ENCODE data around the gene PRM3. TPM values are rescaled to one million over a fixed set of nuclear protein-coding genes. Genes with fewer than 3 reads are reported as not detected.

The PRM3 gene
- total RNA-seq, 4 donors from 2014 or later = not detected

DNA sequence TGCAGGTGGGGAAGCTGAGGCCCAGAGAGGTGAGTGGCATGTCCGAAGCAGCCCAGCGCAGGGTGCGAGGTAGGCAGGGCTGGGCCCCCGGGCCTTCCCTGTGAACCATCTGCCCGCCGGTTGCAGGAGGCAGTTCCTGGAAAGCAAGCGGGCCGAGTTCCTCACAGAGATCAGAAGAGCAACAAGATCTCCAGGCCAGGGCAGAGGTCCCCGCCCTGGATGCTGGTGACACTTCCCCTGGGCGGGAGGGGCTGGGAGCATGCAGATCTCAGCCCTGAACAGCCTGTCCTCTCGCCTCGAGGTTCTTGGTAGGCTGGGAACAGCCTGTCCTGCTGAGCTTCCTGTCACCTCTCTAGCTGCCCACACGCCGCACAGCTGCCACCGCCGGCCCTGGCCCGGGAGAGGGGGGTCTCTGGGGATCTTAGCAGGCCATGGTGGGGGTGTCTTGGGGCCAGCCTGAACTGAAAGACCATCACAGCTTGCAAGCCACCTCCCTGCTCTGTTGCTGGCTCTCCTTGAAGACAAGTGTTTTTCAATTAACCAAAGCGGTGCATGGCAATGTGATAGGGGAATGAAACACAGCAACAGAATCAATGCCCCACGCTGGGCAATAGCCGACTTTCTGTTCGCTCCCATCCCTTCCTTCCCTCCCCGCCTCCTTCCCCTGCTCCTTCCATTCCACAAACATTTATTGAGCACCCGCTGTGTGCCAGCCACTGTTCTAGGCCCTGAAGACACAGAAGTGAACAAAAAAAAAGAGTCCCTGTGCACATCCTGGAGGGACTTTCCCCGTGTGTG is 49.1 kb downstream of the PRM3 start:
- in situ Hi-C loops (cut with MboI; ENCODE audit: low pct_ligation_motif_present in 1 of 4, low pct_unique_long_range_greater_than_20kb in 1 of 4, low sequenced_read_pairs in 3 of 4) = no loop called here
- no peaks in the 10 kb centered on the region for H3K9me3 ChIP-seq
- TF ChIP-seq POLR2AphosphoS5 (IDR thresholded peaks at IDR 0.05) (peak in 2 of 3 donors; percentile 50 to 74), CTCF (IDR thresholded peaks at IDR 0.05) (no peak), EP300 (IDR thresholded peaks at IDR 0.05; ENCODE audit: low read depth) (peak; percentile 96), POLR2A (IDR thresholded peaks at IDR 0.05) (no peak)
- intact Hi-C loops (cut with DNase I; ENCODE audit: low total_unique reads) = no loop called here
- H3K27me3 ChIP-seq = no peaks in the 10 kb centered on the region
- H3K4me1 ChIP-seq = peaks cover 0 to 23% (median 4%) of the 10 kb centered on the region in 4 donors
- H3K27ac ChIP-seq = peak overlapping the region; percentile 57 to 69 (median 66)
- peak; percentile 86 for DNase-seq
- no peaks in the 10 kb centered on the region for H3K36me3 ChIP-seq
- WGBS, 2 donors (ENCODE audit: low coverage in 1 of 2) = 40 to 58% methylated on average over 6 to 23 of the region's 24 CpGs
- no peak overlapping the region for H3K4me3 ChIP-seq

Small RNAs within 50 kb of the gene (small RNA-seq; reads per million reads assigned to genes)
- 0 reads per million in 4 donors for gene MIR548H2
- 0 reads per million in 4 donors for gene RF00019
- gene RF00554 = 0 reads per million in 4 donors

Other genes starting within 250 kb of the PRM3 start
- 10 to 100 TPM in 2 of 4 donors, 1 to 10 TPM in 2; 2.2 to 17.6 (median 10.8) TPM for gene SOCS1, start 17.4 kb downstream of the PRM3 start, total RNA-seq
- gene TNP2, start 4.3 kb downstream of the PRM3 start, total RNA-seq = not detected
- not detected for gene PRM2, start 2.9 kb upstream of the PRM3 start, total RNA-seq
- gene PRM1, start 7.7 kb upstream of the PRM3 start, total RNA-seq = not detected
- 1 to 10 TPM in 2 of 4 donors, not detected in 2; 2.3 to 2.9 TPM for gene RMI2, start 71.8 kb upstream of the PRM3 start, total RNA-seq